Epithelial cell of prostate (primary cell): ENCODE results near the gene SRCAP.

Experiments used
- DNase-seq: peaks from one replicate; pipeline ENCODE4 v3.0.0-alpha.2; 2011; ENCODE audit warnings: low read depth, low spot score
- H3K27ac ChIP-seq: fragments of 450-650 bp; 2 replicates; pipeline ENCODE4 v1.5.1; 2017; ENCODE audit warnings: mild to moderate bottlenecking

Gene SRCAP

GRCh38 chr16:30663038-30663437 is 35.9 kb upstream of the SRCAP start:
- no peak overlapping the region for H3K27ac ChIP-seq
- DNase-seq = no peak

GRCh38 chr16:30663820-30664219 is 35.2 kb upstream of the SRCAP start:
- no peak for DNase-seq
- H3K27ac ChIP-seq = no peak overlapping the region

GRCh38 chr16:30664616-30665109 is 34.3 kb upstream of the SRCAP start:
- H3K27ac ChIP-seq = no peak overlapping the region
- DNase-seq = no peak

GRCh38 chr16:30665155-30665829 is 33.7 kb upstream of the SRCAP start:
- no peak for DNase-seq
- H3K27ac ChIP-seq = no peak overlapping the region

- DNase-seq = no peak
- no peak overlapping the region for H3K27ac ChIP-seq
Observed at GRCh38 chr16:30665830-30666190, 33.2 kb upstream of the SRCAP start.

GRCh38 chr16:30666681-30667080 is 32.3 kb upstream of the SRCAP start:
- DNase-seq = no peak
- H3K27ac ChIP-seq = no peak overlapping the region

GRCh38 chr16:30667361-30667905 is 31.5 kb upstream of the SRCAP start:
- H3K27ac ChIP-seq = no peak overlapping the region
- DNase-seq = no peak

GRCh38 chr16:30668393-30668792 is 30.6 kb upstream of the SRCAP start:
- no peak for DNase-seq
- H3K27ac ChIP-seq = no peak overlapping the region

GRCh38 chr16:30669026-30669902 is 29.7 kb upstream of the SRCAP start:
- no peak for DNase-seq
- H3K27ac ChIP-seq = no peak overlapping the region

GRCh38 chr16:30669903-30670824 is 28.8 kb upstream of the SRCAP start:
- DNase-seq = no peak
- H3K27ac ChIP-seq = no peak overlapping the region

- no peak overlapping the region for H3K27ac ChIP-seq
- DNase-seq = no peak
Observed at GRCh38 chr16:30675143-30675542, 23.8 kb upstream of the SRCAP start.

GRCh38 chr16:30677931-30678585 is 20.9 kb upstream of the SRCAP start:
- no peak for DNase-seq

GRCh38 chr16:30678586-30678970 is 20.4 kb upstream of the SRCAP start:
- H3K27ac ChIP-seq = no peak overlapping the region
- DNase-seq = no peak

More at GRCh38 chr16:30677931-30678585, 20.9 kb upstream of the SRCAP start:
- no peak overlapping the region for H3K27ac ChIP-seq

- DNase-seq = no peak
Observed at GRCh38 chr16:30680326-30680725, 18.6 kb upstream of the SRCAP start.

GRCh38 chr16:30688701-30689100 is 10.3 kb upstream of the SRCAP start:
- H3K27ac ChIP-seq = no peak overlapping the region
- DNase-seq = no peak

More at GRCh38 chr16:30680326-30680725, 18.6 kb upstream of the SRCAP start:
- H3K27ac ChIP-seq = no peak overlapping the region

GRCh38 chr16:30691907-30692306 is 7.1 kb upstream of the SRCAP start:
- no peak for DNase-seq
- H3K27ac ChIP-seq = no peak overlapping the region

GRCh38 chr16:30692396-30693064 is 6.4 kb upstream of the SRCAP start:
- no peak for DNase-seq
- H3K27ac ChIP-seq = no peak overlapping the region

- no peak overlapping the region for H3K27ac ChIP-seq
- DNase-seq = no peak
Observed at GRCh38 chr16:30694926-30695693, 3.9 kb upstream of the SRCAP start.
